NOMO-1 treated with dmso at 0.1 percent for 144 hours (cell line): ENCODE measurements around the gene ZNF791.
"Not testable (repeated sequence)": the region's sequence is repeated elsewhere in the genome, so short reads cannot be mapped to it uniquely, and the experiment has no call there.

Source experiments
- DNase-seq: peaks from one replicate; lab custom pipeline; 2025; ENCODE audit not compliant: unreplicated experiment; lab: John Stamatoyannopoulos, UW

Gene ZNF791

GRCh38 chr19:12628040-12629022 lies 17.6 kb downstream of the ZNF791 start:
- no peak for DNase-seq

GRCh38 chr19:12629215-12629614 lies 18.5 kb downstream of the ZNF791 start:
- no peak for DNase-seq

GRCh38 chr19:12636631-12637030 lies 25.9 kb downstream of the ZNF791 start:
- no peak for DNase-seq

GRCh38 chr19:12638611-12639182 lies 28.0 kb downstream of the ZNF791 start:
- DNase-seq = no peak

- DNase-seq = peak; percentile 72
These were observed 29.3 kb downstream of the ZNF791 start for GRCh38 chr19:12639901-12640613.

- no peak for DNase-seq
These were observed 30.7 kb downstream of the ZNF791 start for GRCh38 chr19:12641456-12641855.

- no peak for DNase-seq
These were observed 31.8 kb downstream of the ZNF791 start for GRCh38 chr19:12642506-12642905.

- DNase-seq = not testable (repeated sequence)
These were observed 33.0 kb downstream of the ZNF791 start for GRCh38 chr19:12643716-12644115.

GRCh38 chr19:12646551-12646950 lies 35.8 kb downstream of the ZNF791 start:
- DNase-seq = no peak

GRCh38 chr19:12647047-12647446 lies 36.3 kb downstream of the ZNF791 start:
- no peak for DNase-seq

GRCh38 chr19:12647490-12648071 lies 36.9 kb downstream of the ZNF791 start:
- no peak for DNase-seq

GRCh38 chr19:12648088-12648487 lies 37.4 kb downstream of the ZNF791 start:
- DNase-seq = no peak

GRCh38 chr19:12649941-12650340 lies 39.2 kb downstream of the ZNF791 start:
- DNase-seq = no peak

GRCh38 chr19:12652219-12652618 lies 41.5 kb downstream of the ZNF791 start:
- no peak for DNase-seq

GRCh38 chr19:12655546-12655945 lies 44.8 kb downstream of the ZNF791 start:
- DNase-seq = no peak

- no peak for DNase-seq
These were observed 46.3 kb downstream of the ZNF791 start for GRCh38 chr19:12656899-12657571.

GRCh38 chr19:12657966-12658365 lies 47.2 kb downstream of the ZNF791 start:
- DNase-seq = no peak

GRCh38 chr19:12660980-12661379 lies 50.3 kb downstream of the ZNF791 start:
- DNase-seq = no peak

GRCh38 chr19:12664406-12665280 lies 53.9 kb downstream of the ZNF791 start:
- no peak for DNase-seq

- peak; percentile 89 for DNase-seq
These were observed 54.5 kb downstream of the ZNF791 start for GRCh38 chr19:12665281-12665573.
